Activated naive CD4-positive, alpha-beta T cell treated with Interleukin-2 at 50 U/mL for 16 hours (primary cell): ENCODE results near the gene TNFSF18.
A peak's percentile ranks its signal among the peaks of the same experiment; 100 is the strongest.

Experiments used
- DNase-seq: peaks from one replicate; pipeline ENCODE4 v3.0.0-alpha.2; 2020

TNFSF18 gene

DNA sequence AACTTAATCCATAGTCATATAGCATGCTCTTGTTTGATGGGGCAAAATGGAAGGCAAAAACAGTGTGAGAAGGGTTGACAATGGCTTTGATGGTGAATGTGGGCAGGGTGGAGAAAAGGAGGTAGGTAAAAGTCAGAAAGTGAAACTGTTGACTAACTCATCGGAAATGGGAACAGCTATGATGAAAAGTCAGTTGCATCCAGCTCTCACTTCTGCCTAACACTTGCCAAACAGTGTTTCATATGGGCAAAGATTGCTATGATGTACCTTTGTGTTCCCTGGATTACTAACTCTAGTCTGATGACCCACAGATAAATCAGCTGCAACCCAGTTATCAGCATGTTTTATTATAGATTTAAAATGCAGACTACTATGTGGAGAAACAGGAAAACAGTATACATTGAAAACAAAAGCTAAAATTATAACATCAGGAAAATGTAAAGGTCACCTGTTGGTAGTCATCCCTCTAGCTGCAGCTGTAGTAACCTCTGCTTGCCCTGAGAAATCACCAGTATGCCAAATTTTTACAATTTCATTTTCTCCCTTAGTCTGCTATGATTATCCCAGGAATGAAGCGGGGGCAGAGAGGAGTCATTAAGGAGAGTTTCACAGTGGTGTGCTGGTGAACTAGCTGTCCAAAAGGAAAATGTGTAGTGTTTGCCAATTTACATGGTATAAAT lies 11.7 kb downstream of the TNFSF18 start:
- DNase-seq, result peak; percentile 2

DNA sequence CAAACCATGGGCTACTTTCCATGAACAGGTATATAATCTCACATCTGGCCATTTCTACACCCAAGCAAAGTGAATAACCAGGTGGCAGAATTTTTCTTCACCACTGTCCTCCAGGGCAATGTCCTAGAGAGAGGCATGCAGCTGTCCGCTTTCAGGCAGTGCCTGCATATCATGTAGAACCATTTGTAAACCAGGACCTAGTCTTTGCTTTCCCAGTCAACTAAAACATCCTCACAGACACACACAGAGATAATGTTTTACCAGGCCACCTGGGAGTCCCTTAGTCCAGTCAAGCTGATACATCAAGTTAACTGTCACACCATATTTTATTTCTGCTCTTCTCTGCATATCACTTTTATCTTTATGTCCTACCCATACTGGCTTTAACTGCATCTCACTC lies 26.2 kb downstream of the TNFSF18 start:
- no peak for DNase-seq

GRCh38 chr1:173023343-173023742 lies 27.4 kb downstream of the TNFSF18 start:
- DNase-seq, result no peak

DNA sequence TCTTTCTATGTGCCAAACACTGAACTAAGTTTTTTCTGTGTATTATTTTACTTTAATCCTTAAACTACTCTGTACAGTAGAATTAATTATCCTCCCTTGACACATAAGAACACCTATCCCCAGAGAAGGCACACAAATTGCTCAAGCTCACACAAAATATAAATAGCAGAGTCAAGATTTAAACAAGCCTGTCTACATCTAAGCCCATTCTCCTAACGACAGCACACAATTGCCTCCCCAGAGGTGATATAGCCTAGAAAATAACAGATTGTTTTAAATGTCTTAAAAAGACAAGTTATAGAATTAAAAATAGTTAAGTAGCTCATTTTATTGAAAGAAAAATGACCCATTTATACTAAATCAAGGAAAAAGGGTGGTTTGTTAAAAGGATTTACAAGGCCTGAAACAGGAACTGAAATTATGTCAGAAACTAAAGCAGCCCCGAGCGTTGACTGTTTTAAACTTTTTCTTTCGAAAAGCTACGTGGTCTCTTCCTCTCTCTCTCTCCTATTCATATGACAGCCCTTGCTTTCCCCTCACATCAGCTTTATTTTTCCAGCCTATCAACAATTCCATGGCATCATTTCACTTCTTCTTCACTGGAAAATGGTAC lies 30.5 kb downstream of the TNFSF18 start:
- no peak for DNase-seq

DNA sequence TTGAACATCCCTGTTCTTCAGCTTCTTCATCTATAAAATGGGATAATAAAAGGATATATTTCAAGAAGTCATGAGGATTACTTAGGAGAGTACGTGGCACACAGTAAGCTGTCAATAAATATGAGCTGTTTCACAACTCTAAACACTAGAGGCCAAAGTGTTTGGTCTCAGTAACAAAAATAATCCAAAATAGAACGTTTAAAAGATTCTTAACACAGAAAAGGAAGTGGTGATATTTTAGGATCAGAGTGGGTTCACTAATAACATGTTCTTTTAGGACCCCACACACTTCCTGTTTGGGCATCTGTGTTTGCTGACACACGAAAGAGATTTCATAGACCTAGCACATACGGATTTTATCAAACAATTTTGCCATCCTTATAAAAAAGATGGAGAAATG lies 32.9 kb downstream of the TNFSF18 start:
- no peak for DNase-seq

GRCh38 chr1:173016419-173016818 lies 34.3 kb downstream of the TNFSF18 start:
- no peak for DNase-seq

GRCh38 chr1:173015629-173016028 lies 35.1 kb downstream of the TNFSF18 start:
- DNase-seq, result no peak

- no peak for DNase-seq
These were observed 36.6 kb downstream of the TNFSF18 start for GRCh38 chr1:173014160-173014559.

GRCh38 chr1:173012126-173012525 lies 38.6 kb downstream of the TNFSF18 start:
- DNase-seq, result no peak

GRCh38 chr1:173009597-173009996 lies 41.1 kb downstream of the TNFSF18 start:
- no peak for DNase-seq

GRCh38 chr1:173005196-173005864 lies 45.4 kb downstream of the TNFSF18 start:
- no peak for DNase-seq

DNA sequence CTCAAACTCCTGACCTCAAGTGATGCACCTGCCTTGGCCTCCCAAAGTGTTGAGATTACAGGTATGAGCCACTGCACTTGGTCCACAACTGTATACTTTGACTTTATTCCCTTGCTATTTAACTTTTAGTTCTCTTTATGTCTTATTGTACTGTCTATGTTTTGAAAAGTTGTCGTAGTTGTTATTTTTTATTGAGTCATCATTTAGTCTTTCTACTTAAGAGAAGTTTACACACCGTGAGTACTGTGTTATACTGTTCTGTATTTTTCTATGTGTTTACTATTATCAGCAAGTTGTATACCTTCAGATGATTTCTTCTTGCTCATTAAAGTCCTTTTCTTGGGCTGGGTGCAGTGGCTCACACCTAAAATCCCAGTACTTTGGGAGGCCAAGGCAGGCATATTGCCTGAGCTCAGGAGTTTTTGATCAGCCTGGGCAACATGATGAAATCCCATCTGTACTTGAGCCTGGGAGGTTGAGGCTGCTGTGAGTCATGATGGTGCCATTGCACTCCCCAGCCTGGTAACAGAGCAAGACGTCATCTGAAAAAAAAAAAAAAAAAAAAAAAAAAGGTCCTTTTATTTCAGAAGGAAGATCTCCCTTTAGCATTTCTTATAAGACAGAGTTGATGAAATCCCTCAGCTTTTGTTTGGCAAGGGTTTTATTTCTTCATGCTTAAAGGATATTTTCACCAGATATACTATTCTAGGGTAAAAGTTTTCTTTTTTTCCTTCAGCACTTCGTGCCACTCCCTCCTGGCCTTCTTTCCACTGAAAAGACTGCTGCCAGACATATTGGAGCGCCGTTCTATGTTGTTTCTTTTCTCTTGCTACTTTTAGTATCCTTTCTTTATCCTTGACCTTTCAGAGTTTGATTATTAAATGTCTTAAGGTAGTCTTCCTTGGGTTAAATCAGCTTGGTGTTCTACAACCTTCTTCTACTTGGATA lies 47.6 kb downstream of the TNFSF18 start:
- no peak for DNase-seq

DNA sequence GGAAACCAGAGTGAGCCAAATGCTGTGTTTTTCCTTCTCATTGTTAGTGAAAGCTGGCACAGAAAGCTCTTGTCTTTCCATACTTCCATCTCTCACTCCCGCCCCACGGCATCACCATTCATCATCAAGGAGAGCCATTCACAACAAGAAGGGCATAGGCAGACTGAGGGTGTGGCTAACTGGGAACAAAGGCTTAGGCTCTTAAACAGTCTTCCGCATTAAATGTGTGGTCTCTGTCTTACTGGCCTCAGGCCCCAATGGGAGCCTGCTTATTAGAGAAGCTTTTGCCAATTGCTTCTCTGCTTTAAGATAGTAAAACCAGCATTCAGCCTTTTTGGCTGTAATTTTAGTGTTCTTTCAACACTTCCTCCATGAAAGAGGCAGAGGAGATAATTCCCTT lies 51.4 kb downstream of the TNFSF18 start:
- no peak for DNase-seq

- DNase-seq, result no peak
These were observed 52.8 kb downstream of the TNFSF18 start for GRCh38 chr1:172997941-172998361.

GRCh38 chr1:172993640-172994039 lies 57.1 kb downstream of the TNFSF18 start:
- DNase-seq, result no peak

DNA sequence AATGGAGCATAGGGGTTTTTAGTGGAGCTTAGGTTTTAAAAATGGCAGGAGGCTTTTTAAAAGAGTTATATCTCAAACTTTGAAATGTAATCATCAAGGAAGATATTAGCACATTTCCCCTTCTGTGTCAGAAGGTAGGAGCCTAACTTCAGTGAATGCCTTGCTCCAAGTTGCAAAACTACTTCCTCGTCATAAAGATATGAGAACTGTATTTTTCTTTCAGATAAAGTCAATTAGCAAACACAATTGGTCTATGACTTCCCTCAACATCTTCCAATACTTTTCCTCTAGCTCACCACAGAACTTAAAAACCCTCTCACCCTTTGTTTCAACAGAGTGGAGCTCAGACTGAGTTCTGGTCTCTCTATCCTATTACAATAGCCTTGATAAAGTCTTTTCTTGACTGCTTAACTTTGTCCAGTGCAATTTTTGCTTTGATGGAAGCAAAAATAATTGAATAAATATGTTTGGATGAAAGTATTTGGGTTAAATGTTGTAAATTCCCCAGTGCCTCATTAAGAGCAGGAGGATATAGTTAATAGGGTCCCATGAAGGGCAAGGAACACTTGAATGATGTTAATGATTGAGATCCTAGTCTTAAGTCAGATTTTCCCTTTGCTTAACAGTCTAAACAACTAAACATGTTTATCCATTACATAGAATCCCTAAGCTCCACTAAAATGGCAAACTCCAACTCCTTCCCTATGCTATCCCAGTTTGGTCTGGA lies 58.9 kb downstream of the TNFSF18 start:
- no peak for DNase-seq

DNA sequence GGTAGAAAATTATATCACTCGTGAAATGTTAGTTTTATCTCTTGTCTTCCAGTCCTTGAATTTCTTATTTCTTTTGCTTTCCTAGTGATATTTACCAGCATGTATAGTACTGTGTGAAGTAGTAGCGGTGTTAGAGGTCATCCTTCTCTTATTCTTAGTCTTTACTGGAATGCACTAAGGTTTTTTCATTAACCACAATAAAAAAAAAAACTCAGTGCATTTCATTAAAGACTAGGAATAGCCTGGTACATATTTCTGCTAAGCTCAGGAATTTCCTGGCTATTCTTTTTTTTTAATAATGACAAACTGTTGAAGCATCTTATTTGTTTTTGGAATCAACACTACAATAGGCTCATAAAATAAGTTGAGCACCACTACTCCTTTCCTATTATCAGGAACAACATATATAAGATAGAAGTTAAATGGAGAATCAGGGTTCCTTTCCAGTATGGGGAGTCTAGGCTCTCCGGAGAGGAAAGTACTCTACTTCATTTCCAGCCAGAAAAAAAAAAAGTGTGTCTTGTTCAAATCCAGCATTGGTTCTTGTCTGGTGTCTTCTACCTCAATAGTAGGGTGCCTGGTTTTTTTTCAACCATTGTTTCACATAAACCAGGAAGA lies 60.0 kb downstream of the TNFSF18 start:
- DNase-seq, result no peak
